Activated CD8-positive, alpha-beta T cell treated with anti-CD3 and anti-CD28 coated beads for 36 hours (primary cell): ENCODE measurements around the gene NCF2. TPM values are rescaled to one million over a fixed set of nuclear protein-coding genes. Genes with fewer than 3 reads are reported as not detected.

ENCODE experiments used
- ATAC-seq: fragments of 200-7000 bp; cut with Tn5 transposase; one replicate; pipeline ENCODE4 v1.10.0; 2021; ENCODE audit warnings: mild to moderate bottlenecking, moderate library complexity
- CTCF ChIA-PET: fragments of 350-600 bp; sonication (Branson Sonifier 250); formaldehyde crosslinking; loops from one replicate; lab custom pipeline; 2021; ENCODE audit warnings: antibody characterized with exemption; lab: Charles Lee
- POLR2A ChIA-PET: fragments of 350-600 bp; sonication (Branson Sonifier 250); formaldehyde crosslinking; loops from one replicate; lab custom pipeline; 2021; ENCODE audit warnings: antibody characterized with exemption; lab: Charles Lee
- DNase-seq: peaks from one replicate; pipeline ENCODE4 v3.0.0-alpha.2; 2020
- H3K27ac Mint-ChIP-seq: one replicate; pipeline ENCODE4 v1.8.0; 2021; ENCODE audit warnings: mild to moderate bottlenecking, mixed read lengths
- H3K27me3 Mint-ChIP-seq: one replicate; pipeline ENCODE4 v1.8.0; 2021; ENCODE audit warnings: mixed read lengths
- H3K36me3 Mint-ChIP-seq: one replicate; pipeline ENCODE4 v1.8.0; 2021; ENCODE audit warnings: low read depth, mixed read lengths
- H3K4me1 Mint-ChIP-seq: one replicate; pipeline ENCODE4 v1.8.0; 2021; ENCODE audit warnings: low read depth, mixed read lengths
- H3K4me3 Mint-ChIP-seq: one replicate; pipeline ENCODE4 v1.8.0; 2021; ENCODE audit warnings: mild to moderate bottlenecking, moderate library complexity, mixed read lengths
- H3K9me3 Mint-ChIP-seq: one replicate; pipeline ENCODE4 v1.8.0; 2021; ENCODE audit warnings: mixed read lengths
- CTCF ChIP-seq: fragments of 200-600 bp; IDR thresholded peaks from one replicate; pipeline ENCODE4 v1.8.0; 2022; ENCODE audit warnings: antibody characterized with exemption, mild to moderate bottlenecking
- intact Hi-C: fragments of 100-400 bp; cut with micrococcal nuclease; formaldehyde crosslinking; loops from one replicate; pipeline ENCODE4 v1.10.0; 2022
- total RNA-seq, 2 experiments: library from RNA; stranded (reverse); gene quantifications; one replicate each; pipeline ENCODE4 v1.2.3, GENCODE V29; 2021

The NCF2 gene
- total RNA-seq, 2 experiments from 2014 or later, result 4.2 to 4.7 TPM

GRCh38 chr1:183537405-183537804 lies 52.9 kb downstream of the NCF2 start:
- intact Hi-C loops, result no loop called here
- ATAC-seq (no peak), DNase-seq (no peak)
- ChIA-PET POLR2A (no interaction called here), CTCF (no interaction called here)
- Mint-ChIP-seq H3K9me3 (no peaks in the 10 kb centered on the region), H3K36me3 (peaks cover 37% of the 10 kb centered on the region), H3K4me1 (peaks cover 2% of the 10 kb centered on the region), H3K27me3 (no peaks in the 10 kb centered on the region), H3K4me3 (no peak overlapping the region), H3K27ac (peak overlapping the region; percentile 47)
- no peak for TF ChIP-seq CTCF

- ChIA-PET CTCF (no interaction called here), POLR2A (no interaction called here)
- TF ChIP-seq CTCF, result no peak
- Mint-ChIP-seq H3K36me3 (peaks cover 25% of the 10 kb centered on the region), H3K27ac (peak overlapping the region; percentile 63), H3K4me3 (no peak overlapping the region), H3K9me3 (no peaks in the 10 kb centered on the region), H3K27me3 (no peaks in the 10 kb centered on the region), H3K4me1 (peaks cover 5% of the 10 kb centered on the region)
- intact Hi-C loops, result no loop called here
- DNase-seq (no peak), ATAC-seq (no peak)
Measured at GRCh38 chr1:183533617-183534174, 56.6 kb downstream of the NCF2 start.

- POLR2A ChIA-PET, result no interaction called here
- TF ChIP-seq CTCF, result no peak
- Mint-ChIP-seq H3K27ac (no peak overlapping the region), H3K36me3 (peaks cover 16% of the 10 kb centered on the region), H3K9me3 (no peaks in the 10 kb centered on the region), H3K4me3 (no peak overlapping the region), H3K27me3 (no peaks in the 10 kb centered on the region), H3K4me1 (peaks cover 3% of the 10 kb centered on the region)
- ATAC-seq (no peak), DNase-seq (no peak)
- intact Hi-C loops, result no loop called here
- CTCF ChIA-PET, result no interaction called here
Measured at GRCh38 chr1:183528577-183528976, 61.7 kb downstream of the NCF2 start.

- Mint-ChIP-seq H3K4me1 (peaks cover 6% of the 10 kb centered on the region), H3K27me3 (no peaks in the 10 kb centered on the region)
Measured at GRCh38 chr1:183522104-183522503, 68.2 kb downstream of the NCF2 start.

GRCh38 chr1:183520379-183520778 lies 69.9 kb downstream of the NCF2 start:
- H3K36me3 Mint-ChIP-seq, result peaks cover 27% of the 10 kb centered on the region
- CTCF ChIA-PET, result no interaction called here
- intact Hi-C loops, result no loop called here

More at GRCh38 chr1:183522104-183522503, 68.2 kb downstream of the NCF2 start:
- ChIA-PET CTCF (interaction anchor here (1.5 kb wide), 1 partner anchor 20 kb away, joined by 3 read pairs; no protein-coding TSS in a partner anchor), POLR2A (no interaction called here)
- H3K27ac Mint-ChIP-seq, result peak overlapping the region; percentile 14
- DNase-seq, result no peak
- ATAC-seq, result no peak
- peaks cover 31% of the 10 kb centered on the region for H3K36me3 Mint-ChIP-seq
- no peak for TF ChIP-seq CTCF
- intact Hi-C loops, result no loop called here
- H3K9me3 Mint-ChIP-seq, result no peaks in the 10 kb centered on the region
- no peak overlapping the region for H3K4me3 Mint-ChIP-seq

More at GRCh38 chr1:183520379-183520778, 69.9 kb downstream of the NCF2 start:
- no peak overlapping the region for H3K27ac Mint-ChIP-seq
- TF ChIP-seq CTCF, result no peak
- H3K4me1 Mint-ChIP-seq, result peaks cover 6% of the 10 kb centered on the region
- DNase-seq (no peak), ATAC-seq (no peak)
- H3K27me3 Mint-ChIP-seq, result no peaks in the 10 kb centered on the region
- POLR2A ChIA-PET, result no interaction called here
- H3K9me3 Mint-ChIP-seq, result no peaks in the 10 kb centered on the region
- no peak overlapping the region for H3K4me3 Mint-ChIP-seq
